CD4-positive, CD25-positive, alpha-beta regulatory T cell (primary cell): Measurements from ENCODE around the gene MTHFR. TPM values are rescaled to one million over a fixed set of nuclear protein-coding genes. Genes with fewer than 3 reads are reported as not detected.
A peak's percentile ranks its signal among the peaks of the same experiment; 100 is the strongest.

ENCODE experiments used
- ATAC-seq, 2 donors: fragments of 150-1000 bp; cut with Tn5 transposase; one replicate each; pipeline ENCODE4 v1.10.0; 2021; ENCODE audit warnings: low read depth in 2 of 2, moderate number of reproducible peaks in 2 of 2, moderate library complexity in 1 of 2
- DNase-seq, 3 donors: peaks; one replicate each; pipeline versions ENCODE4 v3.0.0 to v3.0.0-alpha.2; 2012 to 2022; ENCODE audit warnings: mixed read lengths in 1 of 3
- H3K27ac ChIP-seq: one replicate; pipeline ENCODE4 v1.7.0; 2013; ENCODE audit warnings: mild to moderate bottlenecking, low read length; ENCODE audit not compliant: insufficient read depth, poor library complexity, severe bottlenecking
- H3K27me3 ChIP-seq: one replicate; pipeline ENCODE4 v1.7.0; 2013; ENCODE audit warnings: low read length; ENCODE audit not compliant: control insufficient read depth, insufficient read depth
- H3K36me3 ChIP-seq: one replicate; pipeline ENCODE4 v1.7.0; 2013; ENCODE audit warnings: mild to moderate bottlenecking, low read length, moderate library complexity; ENCODE audit not compliant: control insufficient read depth, insufficient read depth
- H3K4me1 ChIP-seq: 2 replicates; pipeline ENCODE4 v1.7.0; 2013; ENCODE audit warnings: mild to moderate bottlenecking, low read length; ENCODE audit not compliant: insufficient read depth, control insufficient read depth, poor library complexity, severe bottlenecking
- H3K4me3 ChIP-seq: one replicate; pipeline ENCODE4 v1.7.0; 2013; ENCODE audit warnings: low read depth, mild to moderate bottlenecking, low read length, moderate library complexity
- H3K9me3 ChIP-seq, 2 experiments: 1 replicate in 1 of 2; 2 replicates in 1 of 2; pipeline ENCODE4 v1.7.0; 2013; ENCODE audit warnings: low read length in 2 of 2, mild to moderate bottlenecking in 1 of 2, moderate library complexity in 1 of 2; ENCODE audit not compliant: control insufficient read depth in 2 of 2
- H3K27ac Mint-ChIP-seq, 3 donors: one replicate each; pipeline ENCODE4 v1.8.0; 2020 to 2022; ENCODE audit warnings: mild to moderate bottlenecking in 3 of 3, mixed read lengths in 3 of 3, moderate library complexity in 2 of 3
- H3K27me3 Mint-ChIP-seq: one replicate; pipeline ENCODE4 v1.8.0; 2022; ENCODE audit warnings: mild to moderate bottlenecking, mixed read lengths
- H3K36me3 Mint-ChIP-seq: one replicate; pipeline ENCODE4 v1.8.0; 2020; ENCODE audit warnings: mixed read lengths
- H3K4me1 Mint-ChIP-seq, 4 donors: one replicate each; pipeline ENCODE4 v1.8.0; 2020 to 2022; ENCODE audit warnings: mixed read lengths in 4 of 4, mild to moderate bottlenecking in 1 of 4
- H3K4me3 Mint-ChIP-seq, 4 donors: one replicate each; pipeline ENCODE4 v1.8.0; 2020 to 2022; ENCODE audit warnings: mild to moderate bottlenecking in 4 of 4, mixed read lengths in 4 of 4, moderate library complexity in 3 of 4
- H3K9me3 Mint-ChIP-seq, 7 donors: one replicate each; pipeline ENCODE4 v1.8.0; 2020 to 2022; ENCODE audit warnings: mixed read lengths in 7 of 7, mild to moderate bottlenecking in 3 of 7, moderate library complexity in 2 of 7
- polyA plus RNA-seq, 4 donors: library from polyadenylated mRNA; unstranded; fragments of 300-500 nt; fragmentation: Illumina TruSeq; gene quantifications; one replicate each; pipeline ENCODE4 v1.2.3, GENCODE V29; 2021
- total RNA-seq: library from RNA; stranded (reverse); gene quantifications from one replicate; pipeline ENCODE4 v1.2.3, GENCODE V29; 2022

Gene MTHFR
- total and polyA plus RNA-seq, 5 donors from 2014 or later, result 5.6 to 35.0 (median 6.6) TPM

GRCh38 chr1:11752359-11753088 is 53.2 kb downstream of the MTHFR start:
- H3K9me3 ChIP-seq, result no peaks in the 10 kb centered on the region
- Mint-ChIP-seq H3K27ac (peak overlapping the region; percentile 36 to 69 (median 58)), H3K36me3 (peaks cover 4% of the 10 kb centered on the region), H3K4me1 (peaks cover 0 to 7% (median 6%) of the 10 kb centered on the region in 4 donors), H3K4me3 (no peak overlapping the region), H3K27me3 (peaks cover 4% of the 10 kb centered on the region), H3K9me3 (no peaks in the 10 kb centered on the region)
- H3K27me3 ChIP-seq, result no peaks in the 10 kb centered on the region
- H3K4me1 ChIP-seq, result peaks cover 6% of the 10 kb centered on the region
- no peak for DNase-seq
- no peak overlapping the region for H3K4me3 ChIP-seq
- peaks cover 6% of the 10 kb centered on the region for H3K36me3 ChIP-seq
- ATAC-seq, result no peak
- no peak overlapping the region for H3K27ac ChIP-seq

DNA sequence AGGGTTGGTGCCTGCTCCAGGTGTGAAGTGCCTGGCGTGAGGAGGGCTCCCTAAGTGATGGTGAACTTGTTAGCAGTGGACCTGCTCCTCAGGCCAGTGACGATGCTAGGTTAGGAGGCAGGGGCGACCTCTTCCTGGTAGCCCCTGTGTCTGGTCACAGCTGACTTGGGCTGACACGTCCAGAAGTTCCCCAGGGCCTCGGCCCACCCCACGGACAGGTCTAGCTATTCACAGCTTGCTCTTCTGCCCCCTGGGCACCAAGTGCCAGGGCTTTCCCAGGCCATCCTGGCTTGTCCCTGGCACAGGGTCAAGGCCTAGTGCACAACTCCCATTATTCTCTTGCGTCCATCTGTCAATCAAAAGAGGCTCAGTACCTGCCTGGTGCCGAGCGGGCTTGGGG is 54.7 kb downstream of the MTHFR start:
- no peaks in the 10 kb centered on the region for H3K9me3 Mint-ChIP-seq
- no peak overlapping the region for H3K27ac Mint-ChIP-seq
- H3K36me3 Mint-ChIP-seq, result peaks cover 13% of the 10 kb centered on the region
- ATAC-seq, result no peak
- Histone ChIP-seq H3K4me3 (no peak overlapping the region), H3K4me1 (peaks cover 6% of the 10 kb centered on the region), H3K27ac (no peak overlapping the region), H3K27me3 (no peaks in the 10 kb centered on the region), H3K36me3 (peaks cover 11% of the 10 kb centered on the region), H3K9me3 (no peaks in the 10 kb centered on the region)
- H3K27me3 Mint-ChIP-seq, result peaks cover 4% of the 10 kb centered on the region
- no peak overlapping the region for H3K4me3 Mint-ChIP-seq
- peaks cover 0 to 11% (median 7%) of the 10 kb centered on the region in 4 donors for H3K4me1 Mint-ChIP-seq
- no peak for DNase-seq

- H3K27ac ChIP-seq, result no peak overlapping the region
- peaks cover 0 to 15% (median 7%) of the 10 kb centered on the region in 4 donors for H3K4me1 Mint-ChIP-seq
- H3K9me3 ChIP-seq, result no peaks in the 10 kb centered on the region
- no peaks in the 10 kb centered on the region for H3K27me3 ChIP-seq
- no peak overlapping the region for H3K4me3 Mint-ChIP-seq
- no peak for ATAC-seq
- peaks cover 4% of the 10 kb centered on the region for H3K27me3 Mint-ChIP-seq
- H3K36me3 Mint-ChIP-seq, result peaks cover 18% of the 10 kb centered on the region
- no peak overlapping the region for H3K4me3 ChIP-seq
- no peaks in the 10 kb centered on the region for H3K9me3 Mint-ChIP-seq
- H3K27ac Mint-ChIP-seq, result no peak overlapping the region
- peaks cover 16% of the 10 kb centered on the region for H3K36me3 ChIP-seq
- DNase-seq, result no peak
- peaks cover 6% of the 10 kb centered on the region for H3K4me1 ChIP-seq
Measured at GRCh38 chr1:11749996-11750395, 55.8 kb downstream of the MTHFR start.

DNA sequence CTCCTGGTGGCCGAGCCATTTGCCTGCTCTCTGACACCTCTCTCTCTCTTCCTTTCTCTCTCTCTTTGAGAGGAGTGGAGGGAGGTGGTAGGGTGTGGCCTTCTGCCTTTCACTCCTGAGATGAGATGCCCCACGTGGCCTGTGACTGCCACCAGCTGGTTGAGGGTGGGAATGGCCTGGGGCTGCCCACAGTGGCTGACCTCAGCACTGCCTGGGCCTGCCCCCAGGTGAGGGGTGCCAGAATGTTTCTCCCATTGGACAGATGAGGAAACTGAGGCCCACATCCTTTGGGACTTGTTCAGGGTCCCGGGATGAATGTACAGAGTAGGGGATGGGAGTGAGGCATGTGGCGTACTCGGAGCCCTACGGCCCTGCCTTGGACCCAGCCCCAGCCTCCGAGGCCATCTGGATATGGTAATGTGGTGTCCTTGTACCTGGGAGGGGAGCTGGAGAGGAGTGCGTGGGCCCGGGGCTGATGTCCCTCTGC is 56.5 kb downstream of the MTHFR start:
- no peaks in the 10 kb centered on the region for H3K9me3 ChIP-seq
- H3K9me3 Mint-ChIP-seq, result no peaks in the 10 kb centered on the region
- H3K4me3 Mint-ChIP-seq, result peak overlapping the region in 1 of 4 donors; percentile 83
- no peak overlapping the region for H3K27ac ChIP-seq
- H3K27me3 Mint-ChIP-seq, result no peaks in the 10 kb centered on the region
- DNase-seq, result peak; percentile 30 to 75 (median 46)
- ATAC-seq, result peak; percentile 73 to 82
- H3K36me3 ChIP-seq, result peaks cover 16% of the 10 kb centered on the region
- H3K4me1 ChIP-seq, result peaks cover 6% of the 10 kb centered on the region
- H3K4me3 ChIP-seq, result no peak overlapping the region
- no peaks in the 10 kb centered on the region for H3K27me3 ChIP-seq
- H3K27ac Mint-ChIP-seq, result peak overlapping the region in 2 of 3 donors; percentile 14 to 67
- H3K4me1 Mint-ChIP-seq, result peaks cover 0 to 15% (median 8%) of the 10 kb centered on the region in 4 donors
- peaks cover 18% of the 10 kb centered on the region for H3K36me3 Mint-ChIP-seq

- peaks cover 18% of the 10 kb centered on the region for H3K36me3 Mint-ChIP-seq
- no peaks in the 10 kb centered on the region for H3K27me3 ChIP-seq
- H3K4me1 Mint-ChIP-seq, result peaks cover 0 to 15% (median 8%) of the 10 kb centered on the region in 4 donors
- no peak overlapping the region for H3K4me3 ChIP-seq
- H3K9me3 ChIP-seq, result no peaks in the 10 kb centered on the region
- no peak overlapping the region for H3K27ac ChIP-seq
- no peaks in the 10 kb centered on the region for H3K27me3 Mint-ChIP-seq
- no peak for ATAC-seq
- peak in 1 of 3 donors; percentile 28 for DNase-seq
- peak overlapping the region in 1 of 4 donors; percentile 83 for H3K4me3 Mint-ChIP-seq
- H3K27ac Mint-ChIP-seq, result peak overlapping the region in 2 of 3 donors; percentile 14 to 67
- peaks cover 16% of the 10 kb centered on the region for H3K36me3 ChIP-seq
- H3K9me3 Mint-ChIP-seq, result no peaks in the 10 kb centered on the region
- peaks cover 6% of the 10 kb centered on the region for H3K4me1 ChIP-seq
Measured at GRCh38 chr1:11748294-11749202, 57.2 kb downstream of the MTHFR start.

DNA sequence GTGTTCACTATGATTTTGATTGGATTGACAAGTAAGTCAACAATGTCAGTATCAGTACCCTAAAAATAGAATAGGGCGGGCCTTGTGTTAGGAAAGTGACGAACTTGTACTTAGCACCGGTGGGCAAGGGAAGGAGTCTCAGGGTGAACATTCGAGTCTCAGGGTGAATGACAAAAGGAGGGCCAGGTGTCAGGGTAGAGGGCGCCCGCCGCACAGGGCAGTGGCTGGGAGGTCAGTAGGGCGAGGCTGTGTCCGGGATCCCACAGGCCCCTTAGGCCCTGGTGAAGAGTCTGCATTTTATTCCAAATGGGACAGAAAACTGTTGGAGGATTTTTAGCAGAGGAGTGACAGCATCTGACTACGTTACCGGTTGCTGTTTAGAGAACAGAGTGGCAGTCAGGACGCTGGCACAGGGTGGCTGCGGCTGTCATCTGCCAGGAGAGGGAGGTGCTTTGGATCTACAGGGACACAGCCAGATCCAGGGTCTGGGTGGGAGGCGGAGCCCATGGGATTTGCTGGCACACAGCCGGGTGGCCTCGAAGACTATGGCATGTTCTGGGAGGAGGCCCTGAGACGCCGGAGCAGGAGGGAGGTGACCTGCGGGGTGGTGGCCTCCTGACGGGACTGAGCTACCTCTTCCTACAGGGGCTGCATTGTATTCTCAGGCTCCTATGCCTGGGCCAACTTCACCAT is 58.8 kb downstream of the MTHFR start:
- peaks cover 16% of the 10 kb centered on the region for H3K36me3 ChIP-seq
- peaks cover 18% of the 10 kb centered on the region for H3K36me3 Mint-ChIP-seq
- peak overlapping the region in 2 of 3 donors; percentile 5 to 89 for H3K27ac Mint-ChIP-seq

DNA sequence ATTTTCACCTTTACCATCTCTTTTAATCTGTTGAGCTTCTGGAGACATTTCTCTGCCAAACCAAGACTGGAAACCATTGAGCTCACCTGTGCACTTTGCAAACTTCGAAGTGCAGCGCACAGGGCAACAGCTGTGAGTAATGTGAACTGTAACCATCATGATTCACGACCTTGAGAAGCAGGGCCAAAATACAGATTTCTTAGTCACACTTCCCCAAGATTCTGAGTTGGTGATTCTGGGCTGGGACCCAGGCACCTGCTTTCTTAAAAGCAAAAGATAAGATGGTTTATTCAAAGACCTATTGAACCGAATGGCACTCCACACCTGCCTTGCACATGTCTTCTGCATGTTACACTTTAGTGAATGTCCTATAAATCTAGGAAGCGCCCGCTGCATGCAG is 59.7 kb downstream of the MTHFR start:
- peaks cover 19% of the 10 kb centered on the region for H3K4me1 ChIP-seq
- peaks cover 16% of the 10 kb centered on the region for H3K36me3 ChIP-seq
- H3K9me3 Mint-ChIP-seq, result no peaks in the 10 kb centered on the region
- peaks cover 5 to 34% (median 23%) of the 10 kb centered on the region in 4 donors for H3K4me1 Mint-ChIP-seq
- H3K36me3 Mint-ChIP-seq, result peaks cover 18% of the 10 kb centered on the region
- no peaks in the 10 kb centered on the region for H3K27me3 ChIP-seq
- DNase-seq, result no peak
- H3K27me3 Mint-ChIP-seq, result no peaks in the 10 kb centered on the region
- H3K27ac ChIP-seq, result no peak overlapping the region
- H3K9me3 ChIP-seq, result no peaks in the 10 kb centered on the region
- H3K4me3 Mint-ChIP-seq, result no peak overlapping the region
- ATAC-seq, result no peak
- H3K27ac Mint-ChIP-seq, result peak overlapping the region in 2 of 3 donors; percentile 60 to 79
- H3K4me3 ChIP-seq, result no peak overlapping the region

More for the DNA sequence above, 58.8 kb downstream of the MTHFR start:
- H3K4me1 ChIP-seq, result peaks cover 10% of the 10 kb centered on the region
- no peaks in the 10 kb centered on the region for H3K9me3 ChIP-seq
- no peak for DNase-seq
- no peak overlapping the region for H3K4me3 Mint-ChIP-seq
- H3K27me3 Mint-ChIP-seq, result no peaks in the 10 kb centered on the region
- no peaks in the 10 kb centered on the region for H3K9me3 Mint-ChIP-seq
- H3K4me1 Mint-ChIP-seq, result peaks cover 5 to 25% (median 16%) of the 10 kb centered on the region in 4 donors
- no peak overlapping the region for H3K27ac ChIP-seq
- H3K27me3 ChIP-seq, result no peaks in the 10 kb centered on the region
- H3K4me3 ChIP-seq, result no peak overlapping the region
- ATAC-seq, result no peak
